Tibial nerve (tissue), 4 donors: Measurements from ENCODE around the gene WFS1. TPM values are rescaled to one million over a fixed set of nuclear protein-coding genes. Genes with fewer than 3 reads are reported as not detected.

Experiments
- DNase-seq, 2 donors: peaks; one replicate each; pipeline ENCODE4 v3.0.0-alpha.2; 2019; ENCODE audit warnings: low spot score in 2 of 2
- H3K27ac ChIP-seq, 4 donors: fragments of 200-600 bp; sonication (generic) in 3 of 4; one replicate each; pipeline ENCODE4 v1.5.1; 2017 to 2019; ENCODE audit warnings: mild to moderate bottlenecking in 1 of 4
- H3K27me3 ChIP-seq, 2 donors: fragments of 200-600 bp; sonication (generic) in 1 of 2; one replicate each; pipeline versions ENCODE4 v1.5.1 to v1.6.0; 2017 to 2019
- H3K36me3 ChIP-seq, 3 donors: fragments of 200-600 bp; sonication (generic); one replicate each; pipeline ENCODE4 v1.5.1; 2018 to 2019
- H3K4me1 ChIP-seq, 4 donors: fragments of 200-600 bp; sonication (generic) in 3 of 4; one replicate each; pipeline ENCODE4 v1.5.1; 2017 to 2019
- H3K4me3 ChIP-seq, 4 donors: fragments of 200-600 bp; sonication (generic) in 3 of 4; one replicate each; pipeline ENCODE4 v1.5.1; 2017 to 2019; ENCODE audit warnings: mild to moderate bottlenecking in 1 of 4, moderate library complexity in 1 of 4
- H3K9me3 ChIP-seq, 4 donors: fragments of 200-600 bp; sonication (generic) in 3 of 4; one replicate each; pipeline ENCODE4 v1.5.1; 2017 to 2019
- CTCF ChIP-seq, 5 experiments: fragments of 200-600 bp in 3 of 5; fragments of 450-650 bp in 2 of 5; sonication (generic) in 3 of 5; IDR thresholded peaks; one replicate each; pipeline ENCODE4 v1.5.1; 2016 to 2019; ENCODE audit warnings: antibody characterized with exemption in 5 of 5, mild to moderate bottlenecking in 3 of 5, moderate library complexity in 2 of 5
- EP300 ChIP-seq, 2 donors: sonication (generic); formaldehyde crosslinking; IDR thresholded peaks; one replicate each; pipeline ENCODE4 v1.6.1; 2017; ENCODE audit warnings: antibody characterized with exemption in 2 of 2, mild to moderate bottlenecking in 1 of 2
- POLR2A ChIP-seq, 2 donors: fragments of 450-650 bp; IDR thresholded peaks; one replicate each; pipeline ENCODE4 v1.6.1; 2017; ENCODE audit warnings: antibody characterized with exemption in 2 of 2, mild to moderate bottlenecking in 2 of 2, moderate library complexity in 2 of 2
- WGBS, 2 donors: methylation state at CpG; one replicate each; pipeline ENCODE4 v1.1.5; 2018; 5-methylcytosine and 5-hydroxymethylcytosine counted together
- total RNA-seq, 4 donors: library from RNA; depleted of rRNA; stranded (reverse); fragments of >200 nt; gene quantifications; one replicate each; pipeline ENCODE4 v1.1.0, GENCODE V29; 2016

The WFS1 gene
- total RNA-seq, 4 donors from 2014 or later: 52.8 to 125 (median 57.9) TPM

- Histone ChIP-seq H3K36me3 (peaks cover 0 to 5% (median 0%) of the 10 kb centered on the region in 3 donors), H3K27ac (no peak overlapping the region), H3K4me3 (no peak overlapping the region), H3K9me3 (peaks cover 0 to 15% (median 2%) of the 10 kb centered on the region in 4 donors), H3K4me1 (peaks cover 0 to 12% (median 0%) of the 10 kb centered on the region in 4 donors), H3K27me3 (peaks cover 0 to 33% of the 10 kb centered on the region in 2 donors)
- no peak for DNase-seq
- TF ChIP-seq CTCF (IDR thresholded peaks at IDR 0.05) (no peak), EP300 (IDR thresholded peaks at IDR 0.05) (no peak), POLR2A (IDR thresholded peaks at IDR 0.05) (no peak)
- WGBS, 2 donors: 48 to 53% methylated on average over 3 of the region's 3 CpGs
Observed at GRCh38 chr4:6224735-6225134, 44.9 kb upstream of the WFS1 start.

- DNase-seq: no peak
- H3K9me3 ChIP-seq: peaks cover 0 to 15% (median 2%) of the 10 kb centered on the region in 4 donors
- H3K4me3 ChIP-seq: no peak overlapping the region
- H3K36me3 ChIP-seq: peaks cover 0 to 5% (median 0%) of the 10 kb centered on the region in 3 donors
- no peak overlapping the region for H3K27ac ChIP-seq
- 46 to 50% methylated on average over 7 of the region's 7 CpGs for WGBS, 2 donors
- peaks cover 0 to 12% (median 0%) of the 10 kb centered on the region in 4 donors for H3K4me1 ChIP-seq
- no peak for TF ChIP-seq POLR2A (IDR thresholded peaks at IDR 0.05)
- peaks cover 0 to 30% of the 10 kb centered on the region in 2 donors for H3K27me3 ChIP-seq
Observed at GRCh38 chr4:6225469-6225868, 44.2 kb upstream of the WFS1 start.

GRCh38 chr4:6226506-6226905 is 43.1 kb upstream of the WFS1 start:
- peaks cover 0 to 15% (median 2%) of the 10 kb centered on the region in 4 donors for H3K9me3 ChIP-seq
- WGBS, 2 donors: 85 to 87% methylated on average over 7 of the region's 7 CpGs
- H3K4me3 ChIP-seq: no peak overlapping the region
- H3K4me1 ChIP-seq: peaks cover 0 to 7% (median 0%) of the 10 kb centered on the region in 4 donors
- H3K27ac ChIP-seq: no peak overlapping the region
- H3K36me3 ChIP-seq: peaks cover 0 to 5% (median 0%) of the 10 kb centered on the region in 3 donors
- H3K27me3 ChIP-seq: peaks cover 0 to 20% of the 10 kb centered on the region in 2 donors
- TF ChIP-seq EP300 (IDR thresholded peaks at IDR 0.05) (no peak), POLR2A (IDR thresholded peaks at IDR 0.05) (no peak), CTCF (IDR thresholded peaks at IDR 0.05) (no peak)
- DNase-seq: no peak

GRCh38 chr4:6227412-6228157 is 42.1 kb upstream of the WFS1 start:
- Histone ChIP-seq H3K27me3 (peaks cover 0 to 10% of the 10 kb centered on the region in 2 donors), H3K27ac (no peak overlapping the region), H3K36me3 (no peaks in the 10 kb centered on the region), H3K9me3 (peaks cover 0 to 6% (median under 1%) of the 10 kb centered on the region in 4 donors), H3K4me1 (no peaks in the 10 kb centered on the region), H3K4me3 (no peak overlapping the region)
- no peak for TF ChIP-seq CTCF (IDR thresholded peaks at IDR 0.05)
- no peak for TF ChIP-seq POLR2A (IDR thresholded peaks at IDR 0.05)
- DNase-seq: no peak
- 73 to 76% methylated on average over 12 of the region's 12 CpGs for WGBS, 2 donors

GRCh38 chr4:6228158-6229067 is 41.2 kb upstream of the WFS1 start:
- H3K4me3 ChIP-seq: no peak overlapping the region
- WGBS, 2 donors: 65 to 78% methylated on average over 13 to 16 of the region's 16 CpGs
- no peak for DNase-seq
- peaks cover 0 to 2% of the 10 kb centered on the region in 2 donors for H3K27me3 ChIP-seq
- no peaks in the 10 kb centered on the region for H3K36me3 ChIP-seq
- no peaks in the 10 kb centered on the region for H3K9me3 ChIP-seq
- TF ChIP-seq CTCF (IDR thresholded peaks at IDR 0.05): no peak
- TF ChIP-seq EP300 (IDR thresholded peaks at IDR 0.05): no peak
- TF ChIP-seq POLR2A (IDR thresholded peaks at IDR 0.05): no peak
- H3K4me1 ChIP-seq: no peaks in the 10 kb centered on the region
- H3K27ac ChIP-seq: no peak overlapping the region
